ENCODE results near the gene PSMD2. TPM values are rescaled to one million over a fixed set of nuclear protein-coding genes. Genes with fewer than 3 reads are reported as not detected.
A peak's percentile ranks its signal among the peaks of the same experiment; 100 is the strongest.

PSMD2 gene
- total and polyA plus RNA-seq, 2 of the 8 experiments (the other 6 are each of a cell fraction or from before 2014, with no cell fraction given): 350 to 363 TPM

DNA sequence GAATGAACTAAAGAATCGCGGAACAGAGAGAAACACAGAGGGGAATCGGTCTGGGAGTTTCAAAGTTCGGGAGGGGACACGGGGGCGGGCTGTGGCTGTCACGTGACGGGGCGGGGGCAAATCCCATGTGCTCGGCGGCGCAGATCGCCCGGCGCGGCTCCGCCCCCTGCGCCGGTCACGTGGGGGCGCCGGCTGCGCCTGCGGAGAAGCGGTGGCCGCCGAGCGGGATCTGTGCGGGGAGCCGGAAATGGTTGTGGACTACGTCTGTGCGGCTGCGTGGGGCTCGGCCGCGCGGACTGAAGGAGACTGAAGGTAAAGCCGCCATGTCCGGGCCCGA, 15.3 kb downstream of the PSMD2 start, which contains the start of gene EIF4G1 (continued):
- TF ChIP-seq CBX8 (IDR thresholded peaks at IDR 0.05; ENCODE audit: borderline replicate concordance, low read depth, low read length) (no peak), SAP30 (IDR thresholded peaks at IDR 0.05; ENCODE audit: insufficient read depth, insufficient replicate concordance, low read length) (no peak), KDM4A (IDR thresholded peaks at IDR 0.05; ENCODE audit: low read depth, low read length, severe bottlenecking) (peak; percentile 30), KDM1A (IDR thresholded peaks at IDR 0.05; ENCODE audit: borderline replicate concordance, low read length) (no peak), SIN3A (conservative IDR thresholded peaks at IDR 0.05 in 1 of 2, IDR thresholded peaks at IDR 0.05 in 1 of 2; ENCODE audit: low read depth in 1 of 2, low read length in 2 of 2) (0 out of 4 replicates have a peak, but pooled peaks have one; percentile 70 to 75), YY1 (IDR thresholded peaks at IDR 0.05; ENCODE audit: low read depth, low read length) (peak; percentile 78; the same call in 1 of the 2 replicates), NANOG (IDR thresholded peaks at IDR 0.05; ENCODE audit: insufficient read depth, low read depth, low read length, poor library complexity, severe bottlenecking) (no peak), TCF12 (IDR thresholded peaks at IDR 0.05; ENCODE audit: low read depth, low read length) (no peak), SIRT6 (IDR thresholded peaks at IDR 0.05; ENCODE audit: low read length) (no peak), BRCA1 (IDR thresholded peaks at IDR 0.05; ENCODE audit: low read depth, low read length) (no peak), POLR2AphosphoS5 (IDR thresholded peaks at IDR 0.05; ENCODE audit: low read depth, low read length) (peak; percentile 77), BACH1 (IDR thresholded peaks at IDR 0.05; ENCODE audit: low read length) (no peak), EGR1 (IDR thresholded peaks at IDR 0.05; ENCODE audit: borderline replicate concordance, low read depth, low read length) (peak; percentile 56; the same call in 1 of the 2 replicates), TBP (IDR thresholded peaks at IDR 0.05; ENCODE audit: low read depth, low read length) (peak; percentile 81), RBBP5 (IDR thresholded peaks at IDR 0.05; ENCODE audit: borderline replicate concordance, low read depth, low read length) (no peak), PHF8 (conservative IDR thresholded peaks at IDR 0.05; ENCODE audit: low read depth, low read length) (no peak), SP2 (IDR thresholded peaks at IDR 0.05; ENCODE audit: low read length) (no peak), RNF2 (IDR thresholded peaks at IDR 0.05; ENCODE audit: borderline replicate concordance, low read depth, low read length, missing control alignments, poor library complexity, severe bottlenecking) (no peak), TEAD4 (IDR thresholded peaks at IDR 0.05; ENCODE audit: low read depth, low read length) (no peak), CBX5 (IDR thresholded peaks at IDR 0.05; ENCODE audit: low read depth, low read length) (no peak)
- TF ChIP-seq, protein P1, sequence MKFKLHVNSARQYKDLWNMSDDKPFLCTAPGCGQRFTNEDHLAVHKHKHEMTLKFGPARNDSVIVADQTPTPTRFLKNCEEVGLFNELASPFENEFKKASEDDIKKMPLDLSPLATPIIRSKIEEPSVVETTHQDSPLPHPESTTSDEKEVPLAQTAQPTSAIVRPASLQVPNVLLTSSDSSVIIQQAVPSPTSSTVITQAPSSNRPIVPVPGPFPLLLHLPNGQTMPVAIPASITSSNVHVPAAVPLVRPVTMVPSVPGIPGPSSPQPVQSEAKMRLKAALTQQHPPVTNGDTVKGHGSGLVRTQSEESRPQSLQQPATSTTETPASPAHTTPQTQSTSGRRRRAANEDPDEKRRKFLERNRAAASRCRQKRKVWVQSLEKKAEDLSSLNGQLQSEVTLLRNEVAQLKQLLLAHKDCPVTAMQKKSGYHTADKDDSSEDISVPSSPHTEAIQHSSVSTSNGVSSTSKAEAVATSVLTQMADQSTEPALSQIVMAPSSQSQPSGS (IDR thresholded peaks at IDR 0.05; ENCODE audit: low read length): no peak
- TF ChIP-seq, protein P2, sequence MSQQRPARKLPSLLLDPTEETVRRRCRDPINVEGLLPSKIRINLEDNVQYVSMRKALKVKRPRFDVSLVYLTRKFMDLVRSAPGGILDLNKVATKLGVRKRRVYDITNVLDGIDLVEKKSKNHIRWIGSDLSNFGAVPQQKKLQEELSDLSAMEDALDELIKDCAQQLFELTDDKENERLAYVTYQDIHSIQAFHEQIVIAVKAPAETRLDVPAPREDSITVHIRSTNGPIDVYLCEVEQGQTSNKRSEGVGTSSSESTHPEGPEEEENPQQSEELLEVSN (IDR thresholded peaks at IDR 0.05): peak; percentile 66

Measured in H1 (cell line).